HepG2 (cell line): Measurements from ENCODE around the gene BST1. TPM values are rescaled to one million over a fixed set of nuclear protein-coding genes. Genes with fewer than 3 reads are reported as not detected.

Experiments used
- BHLHE40 ChIP-seq: IDR thresholded peaks from 2 replicates; pipeline ENCODE4 v1.6.1; 2011; ENCODE audit warnings: low read length, improper control_type of control experiment
- BRCA1 ChIP-seq: sonication (generic); formaldehyde crosslinking; IDR thresholded peaks from 2 replicates; pipeline ENCODE4 v1.4.0; 2020; ENCODE audit warnings: missing genetic modification reagents
- CENPBD1 ChIP-seq: sonication (generic); formaldehyde crosslinking; IDR thresholded peaks from 2 replicates; pipeline ENCODE4 v1.8.0; 2022; ENCODE audit warnings: missing genetic modification reagents, low read depth, mild to moderate bottlenecking, borderline replicate concordance
- KMT2A ChIP-seq: sonication (generic); formaldehyde crosslinking; IDR thresholded peaks from 2 replicates; pipeline ENCODE4 v1.4.0; 2020; ENCODE audit warnings: missing genetic modification reagents
- NAIF1 ChIP-seq: sonication (generic); formaldehyde crosslinking; IDR thresholded peaks from 2 replicates; pipeline ENCODE4 v1.5.0; 2020; ENCODE audit warnings: mild to moderate bottlenecking, missing genetic modification reagents, borderline replicate concordance
- PHF21A ChIP-seq: sonication (generic); formaldehyde crosslinking; IDR thresholded peaks from 2 replicates; pipeline ENCODE4 v1.5.0; 2020; ENCODE audit warnings: mild to moderate bottlenecking, missing genetic modification reagents
- REL ChIP-seq: sonication (generic); formaldehyde crosslinking; conservative IDR thresholded peaks from 2 replicates; pipeline ENCODE4 v1.8.0; 2022; ENCODE audit warnings: mild to moderate bottlenecking, missing genetic modification reagents, moderate library complexity
- RERE ChIP-seq: IDR thresholded peaks from 2 replicates; pipeline ENCODE4 v1.6.1; 2016; ENCODE audit warnings: low read depth, missing genetic modification reagents, missing compliant biosample characterization
- SKIL ChIP-seq: sonication (generic); formaldehyde crosslinking; IDR thresholded peaks from 2 replicates; pipeline ENCODE4 v1.8.0; 2022; ENCODE audit warnings: missing genetic modification reagents, mild to moderate bottlenecking, moderate library complexity, borderline replicate concordance
- TAF1 ChIP-seq: sonication (generic); formaldehyde crosslinking; IDR thresholded peaks from 2 replicates; pipeline ENCODE4 v1.4.0; 2020; ENCODE audit warnings: missing genetic modification reagents
- USF2 ChIP-seq, 2 experiments: sonication (generic) in 1 of 2; formaldehyde crosslinking in 1 of 2; IDR thresholded peaks; 2 replicates each; pipeline versions ENCODE4 v1.5.1 to v1.6.1; 2011 to 2020; ENCODE audit warnings: borderline replicate concordance in 1 of 2, low read depth in 1 of 2, low read length in 1 of 2, mild to moderate bottlenecking in 1 of 2, missing genetic modification reagents in 1 of 2, moderate library complexity in 1 of 2
- ZBTB21 ChIP-seq: sonication (generic); formaldehyde crosslinking; IDR thresholded peaks from 2 replicates; pipeline ENCODE4 v1.4.0; 2020; ENCODE audit warnings: missing genetic modification reagents
- ZNF275 ChIP-seq: sonication (generic); formaldehyde crosslinking; IDR thresholded peaks from 2 replicates; pipeline ENCODE4 v1.8.0; 2022; ENCODE audit warnings: missing genetic modification reagents, mild to moderate bottlenecking, inconsistent platforms, borderline replicate concordance
- ZNF292 ChIP-seq: sonication (generic); formaldehyde crosslinking; IDR thresholded peaks from 2 replicates; pipeline ENCODE4 v1.8.1; 2022; ENCODE audit warnings: mild to moderate bottlenecking, low read depth, missing genetic modification reagents, borderline replicate concordance
- ZNF317 ChIP-seq: sonication (generic); formaldehyde crosslinking; IDR thresholded peaks from 2 replicates; pipeline ENCODE4 v1.5.0; 2020; ENCODE audit warnings: mild to moderate bottlenecking, missing genetic modification reagents
- ZNF614 ChIP-seq: IDR thresholded peaks from 2 replicates; pipeline ENCODE4 v1.6.1; 2018; ENCODE audit warnings: missing biosample characterization, missing genetic modification reagents, inconsistent platforms, borderline replicate concordance
- polyA plus RNA-seq, 8 experiments: library from polyadenylated mRNA; depleted of rRNA in 3 of 8; stranded (reverse) in 7 of 8; unstranded in 1 of 8; fragments of >200 nt; fragmentation: Illumina TruSeq in 4 of 8; extraction: Trizol in 4 of 8; gene quantifications; 2 replicates each; pipeline versions ENCODE4 v1.2.1 to v1.2.3, GENCODE V29; 2011 to 2016; ENCODE audit warnings: low read depth in 4 of 8, missing spikeins in 1 of 8, mixed read lengths in 1 of 8; ENCODE audit not compliant: insufficient read depth in 1 of 8
- total RNA-seq, 5 experiments: library from RNA; depleted of rRNA; stranded (reverse); fragments of >200 nt; fragmentation: Illumina TruSeq; extraction: Trizol; gene quantifications; 2 replicates each; pipeline ENCODE4 v1.2.3, GENCODE V29; 2016; ENCODE audit warnings: low read depth in 1 of 5

Gene BST1
- total and polyA plus RNA-seq, 2 of the 13 experiments (the other 11 are each of a cell fraction or from before 2014, with no cell fraction given), result 0.09 to 0.49 TPM

- TF ChIP-seq NAIF1 (CRISPR knock-in tag), result no peak
- TF ChIP-seq REL (CRISPR knock-in tag), result no peak
- no peak for TF ChIP-seq ZBTB21 (CRISPR knock-in tag)
- TF ChIP-seq ZNF317, result no peak
- 0 out of 2 replicates have a peak, but pooled peaks have one; percentile 22 for TF ChIP-seq ZNF275 (CRISPR knock-in tag)
- 0 out of 2 replicates have a peak, but pooled peaks have one; percentile 34 for TF ChIP-seq ZNF614 (CRISPR knock-in tag)
- peak; percentile 67; the same call in 1 of the 2 replicates for TF ChIP-seq USF2 (IDR thresholded peaks at IDR 0.05; ENCODE audit: low read depth, low read length)
- peak; percentile 77; the same call in 1 of the 2 replicates for TF ChIP-seq USF2 (CRISPR knock-in tag; IDR thresholded peaks at IDR 0.05; ENCODE audit: borderline replicate concordance)
- no peak for TF ChIP-seq BHLHE40
- TF ChIP-seq RERE, result no peak
- TF ChIP-seq CENPBD1 (CRISPR knock-in tag), result no peak
- no peak; the same call in 1 of the 2 replicates for TF ChIP-seq PHF21A (CRISPR knock-in tag)
- TF ChIP-seq BRCA1 (CRISPR knock-in tag), result no peak
- no peak for TF ChIP-seq ZNF292
- TF ChIP-seq SKIL, result no peak
- TF ChIP-seq TAF1, result peak; percentile 74; the same call in 1 of the 2 replicates
- no peak; the same call in none of the 2 replicates for TF ChIP-seq KMT2A (CRISPR knock-in tag)
Measured at GRCh38 chr4:15655223-15656037, 47.4 kb upstream of the BST1 start, which contains the start of gene FBXL5 (continued).
